ENCODE results near the gene PDE8A. TPM values are rescaled to one million over a fixed set of nuclear protein-coding genes. Genes with fewer than 3 reads are reported as not detected.

The PDE8A gene
- total RNA-seq, 1 donor from 2014 or later, result 24.6 TPM

- DNase-seq (ENCODE audit: low read depth), result no peak
- TF ChIP-seq CTCF (conservative IDR thresholded peaks at IDR 0.05; ENCODE audit: low read depth, low read length), result no peak
Observed at GRCh38 chr15:85031944-85032558, 50.4 kb downstream of the PDE8A start.

GRCh38 chr15:85033148-85033547 lies 51.5 kb downstream of the PDE8A start:
- no peak for DNase-seq (ENCODE audit: low read depth)
- H3K4me3 ChIP-seq (ENCODE audit: low read depth, low read length), result no peak overlapping the region
- no peak for TF ChIP-seq CTCF (conservative IDR thresholded peaks at IDR 0.05; ENCODE audit: low read depth, low read length)

More at GRCh38 chr15:85031944-85032558, 50.4 kb downstream of the PDE8A start:
- no peak overlapping the region for H3K4me3 ChIP-seq (ENCODE audit: low read depth, low read length)

GRCh38 chr15:85034276-85034675 lies 52.6 kb downstream of the PDE8A start:
- no peak for DNase-seq (ENCODE audit: low read depth)
- H3K4me3 ChIP-seq (ENCODE audit: low read depth, low read length), result no peak overlapping the region

GRCh38 chr15:85035980-85036379 lies 54.3 kb downstream of the PDE8A start:
- no peak overlapping the region for H3K4me3 ChIP-seq (ENCODE audit: low read depth, low read length)
- no peak for TF ChIP-seq CTCF (conservative IDR thresholded peaks at IDR 0.05; ENCODE audit: low read depth, low read length)
- DNase-seq (ENCODE audit: low read depth), result no peak

More at GRCh38 chr15:85034276-85034675, 52.6 kb downstream of the PDE8A start:
- TF ChIP-seq CTCF (conservative IDR thresholded peaks at IDR 0.05; ENCODE audit: low read depth, low read length), result no peak

GRCh38 chr15:85036716-85037115 lies 55.1 kb downstream of the PDE8A start:
- DNase-seq (ENCODE audit: low read depth), result no peak
- TF ChIP-seq CTCF (conservative IDR thresholded peaks at IDR 0.05; ENCODE audit: low read depth, low read length), result no peak
- no peak overlapping the region for H3K4me3 ChIP-seq (ENCODE audit: low read depth, low read length)

GRCh38 chr15:85037641-85038040 lies 56.0 kb downstream of the PDE8A start:
- DNase-seq (ENCODE audit: low read depth), result no peak
- no peak for TF ChIP-seq CTCF (conservative IDR thresholded peaks at IDR 0.05; ENCODE audit: low read depth, low read length)

GRCh38 chr15:85041230-85041629 lies 59.6 kb downstream of the PDE8A start:
- DNase-seq (ENCODE audit: low read depth), result no peak
- no peak for TF ChIP-seq CTCF (conservative IDR thresholded peaks at IDR 0.05; ENCODE audit: low read depth, low read length)
- no peak overlapping the region for H3K4me3 ChIP-seq (ENCODE audit: low read depth, low read length)

More at GRCh38 chr15:85037641-85038040, 56.0 kb downstream of the PDE8A start:
- H3K4me3 ChIP-seq (ENCODE audit: low read depth, low read length), result no peak overlapping the region
